Daoy (cell line): Measurements from ENCODE around the gene NCBP2. TPM values are rescaled to one million over a fixed set of nuclear protein-coding genes. Genes with fewer than 3 reads are reported as not detected.
"Not testable (repeated sequence)": the region's sequence is repeated elsewhere in the genome, so short reads cannot be mapped to it uniquely, and the experiment has no call there.

Experiments used
- DNase-seq: peaks from one replicate; pipeline ENCODE4 v3.0.0-alpha.2; 2015; ENCODE audit warnings: low read depth
- total RNA-seq: library from RNA; depleted of rRNA; stranded (reverse); fragments of >200 nt; shearing (Covaris generic); gene quantifications from 2 replicates; pipeline ENCODE4 v1.2.3, GENCODE V29; 2014

NCBP2 gene
- total RNA-seq, 1 experiment from 2014 or later, result 105 TPM

- DNase-seq, result peak; percentile 58
Observed at GRCh38 chr3:196968233-196969133, 26.2 kb upstream of the NCBP2 start, which contains the start of gene PIGZ. Gene PIGZ (minus strand): TSS chr3:196968833. CDS start chr3:196952031, 16,802 bp downstream.

GRCh38 chr3:196967412-196968232, 25.3 kb upstream of the NCBP2 start:
- no peak for DNase-seq

GRCh38 chr3:196966526-196967401, 24.4 kb upstream of the NCBP2 start:
- DNase-seq, result no peak

DNA sequence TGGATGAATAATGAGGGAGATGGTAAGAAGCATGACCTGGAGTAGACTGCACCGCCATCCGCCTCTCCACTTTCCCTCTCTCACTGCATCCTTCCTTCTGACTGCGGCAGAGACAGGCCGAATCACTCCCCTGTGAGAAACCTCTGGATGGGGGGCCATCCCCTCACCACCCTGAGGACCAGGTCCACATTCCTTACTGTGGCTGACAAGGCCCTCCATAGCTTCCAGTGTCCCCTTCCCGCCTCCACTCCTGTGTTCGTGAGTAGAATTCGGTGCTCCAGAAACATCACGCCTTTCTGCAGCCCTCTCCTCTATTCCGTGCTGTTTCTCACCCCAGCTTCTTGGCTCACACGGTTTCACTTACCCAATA, 23.5 kb upstream of the NCBP2 start:
- DNase-seq, result no peak

DNA sequence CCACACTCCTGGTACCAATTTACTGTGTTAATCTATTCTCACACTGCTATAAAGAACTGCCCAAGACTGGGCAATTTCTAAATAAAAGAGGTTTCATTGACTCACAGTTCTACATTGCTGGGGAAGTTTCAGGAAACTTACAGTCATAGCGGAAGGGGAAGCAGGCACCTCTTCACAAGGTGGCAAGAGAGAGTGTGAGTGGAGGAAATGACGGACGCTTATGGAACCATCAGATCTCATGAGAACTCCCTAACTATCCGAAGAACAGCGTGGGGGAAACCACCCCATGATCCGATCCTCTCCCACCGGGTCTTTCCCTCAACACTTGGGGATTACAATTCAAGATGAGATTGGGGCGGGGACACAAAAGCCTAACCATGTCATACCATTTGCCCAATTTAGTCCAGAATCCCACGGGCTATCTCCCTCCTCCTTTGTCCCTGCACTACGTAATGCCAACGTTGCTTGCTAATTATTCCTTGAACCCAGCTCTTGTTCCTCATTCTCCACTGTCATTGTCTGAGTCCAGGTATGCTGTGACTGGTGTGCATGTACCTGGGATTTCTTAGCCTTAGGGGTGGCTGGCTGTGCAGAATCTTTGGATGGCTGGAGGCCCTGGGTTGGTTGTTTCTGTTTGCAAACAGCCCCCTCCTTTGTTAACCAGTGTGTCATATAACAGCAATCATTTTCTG, 22.9 kb upstream of the NCBP2 start:
- no peak for DNase-seq

GRCh38 chr3:196963631-196963953, 21.3 kb upstream of the NCBP2 start:
- no peak for DNase-seq

DNA sequence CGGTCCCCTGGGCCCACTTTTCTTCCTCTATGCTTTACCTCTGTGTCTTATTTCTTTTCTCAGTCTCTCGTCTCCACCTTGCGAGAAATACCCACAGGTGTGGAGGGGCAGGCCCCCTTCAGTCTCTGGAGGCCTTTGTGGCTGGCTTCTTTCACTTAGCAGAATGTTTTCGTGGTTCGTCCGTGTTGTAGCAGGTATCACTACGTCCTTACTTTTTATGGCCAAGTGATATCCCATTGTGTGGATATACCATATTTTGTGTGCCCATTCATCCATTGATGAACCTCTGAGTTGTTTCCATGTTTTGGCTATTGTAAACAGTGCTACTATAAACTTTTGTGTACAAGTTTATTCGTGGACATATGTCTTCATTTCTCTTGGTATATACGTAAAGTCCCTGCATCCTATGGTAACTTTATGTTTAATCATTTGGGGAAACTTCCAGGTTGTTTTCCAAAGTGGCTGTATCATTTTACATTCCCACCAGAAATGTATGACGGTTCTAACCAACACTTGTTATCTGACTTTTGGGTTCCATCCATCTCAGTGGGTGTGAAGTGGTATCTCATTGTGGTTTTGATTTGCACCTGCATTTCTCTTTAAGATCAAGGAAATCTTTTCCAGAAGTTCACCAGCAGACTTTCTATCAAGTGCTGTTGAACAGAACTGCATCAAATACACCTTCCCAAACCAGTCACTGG, 20.8 kb upstream of the NCBP2 start:
- no peak for DNase-seq

DNA sequence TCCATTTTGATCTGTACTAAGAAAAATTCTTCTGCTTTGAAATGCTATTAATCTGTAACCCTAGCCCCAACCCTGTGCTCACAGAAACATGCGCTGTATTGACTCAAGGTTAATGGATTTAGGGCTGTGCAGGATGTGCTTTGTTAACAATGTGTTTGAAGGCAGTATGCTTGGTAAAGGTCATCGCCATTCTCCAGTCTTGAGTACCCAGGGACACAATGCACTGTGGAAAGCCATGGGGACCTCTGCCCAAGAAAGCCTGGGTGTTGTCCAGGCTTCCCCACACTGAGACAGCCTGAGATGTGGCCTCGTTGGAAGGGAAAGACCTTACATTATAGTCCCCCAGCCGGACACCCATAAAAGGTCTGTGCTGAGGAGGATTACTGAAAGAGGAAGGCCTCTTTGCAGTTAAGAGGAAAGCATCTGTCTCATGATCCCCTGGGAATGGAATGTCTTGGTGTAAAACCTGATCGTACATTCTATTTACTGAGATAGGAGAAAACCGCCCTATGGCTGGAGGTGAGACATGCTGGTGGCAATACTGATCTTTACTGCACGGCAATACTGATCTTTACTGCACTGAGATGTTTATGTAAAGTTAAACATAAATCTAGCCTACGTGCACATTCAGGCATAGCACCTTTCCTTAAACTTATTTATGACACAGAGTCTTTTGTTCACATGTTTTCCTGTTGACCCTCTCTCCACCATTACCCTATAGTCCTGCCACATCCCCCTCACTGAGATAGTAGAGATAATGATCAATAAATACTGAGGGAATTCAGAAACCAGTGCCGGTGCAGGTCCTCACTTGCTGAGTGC, 20.0 kb upstream of the NCBP2 start:
- DNase-seq, result no peak

- no peak for DNase-seq
Observed at GRCh38 chr3:196954832-196955231, 12.5 kb upstream of the NCBP2 start.

GRCh38 chr3:196951371-196951770, 9.0 kb upstream of the NCBP2 start:
- no peak for DNase-seq

DNA sequence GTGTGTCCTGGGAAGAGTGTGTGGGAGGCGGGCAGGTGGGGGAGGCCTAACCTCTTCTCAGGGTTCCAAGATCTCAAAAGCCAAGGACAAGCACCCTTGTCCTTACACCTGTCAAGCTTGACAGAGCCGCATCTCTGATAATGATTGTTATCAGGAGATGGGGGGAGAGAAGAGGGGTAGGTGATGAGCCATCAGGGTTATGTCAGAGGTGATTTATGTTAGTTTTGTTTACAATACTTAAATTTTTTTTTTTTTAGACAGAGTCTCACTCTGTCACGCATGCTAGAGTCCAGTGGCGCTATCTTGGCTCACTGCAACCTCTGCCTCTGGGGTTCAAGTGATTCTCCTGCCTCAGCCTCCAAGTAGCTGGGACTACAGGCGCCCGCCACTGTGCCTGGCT, 7.4 kb upstream of the NCBP2 start:
- no peak for DNase-seq

DNA sequence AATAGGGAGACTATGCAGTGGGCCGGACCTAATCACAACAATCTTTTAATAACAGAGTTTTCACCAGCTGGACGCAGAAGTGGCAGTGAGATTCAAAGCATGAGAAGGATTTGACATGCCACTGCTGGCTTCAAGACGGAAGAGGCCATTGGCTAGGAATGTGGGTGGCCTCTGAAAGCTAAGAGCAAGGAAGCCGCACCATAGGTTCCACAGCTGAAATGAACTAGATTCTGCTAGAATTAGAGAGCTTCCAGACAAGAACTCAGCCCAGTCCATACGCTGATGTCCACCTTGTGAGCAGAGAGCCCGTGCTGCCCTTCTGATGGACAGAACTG, 6.9 kb upstream of the NCBP2 start:
- DNase-seq, result no peak

DNA sequence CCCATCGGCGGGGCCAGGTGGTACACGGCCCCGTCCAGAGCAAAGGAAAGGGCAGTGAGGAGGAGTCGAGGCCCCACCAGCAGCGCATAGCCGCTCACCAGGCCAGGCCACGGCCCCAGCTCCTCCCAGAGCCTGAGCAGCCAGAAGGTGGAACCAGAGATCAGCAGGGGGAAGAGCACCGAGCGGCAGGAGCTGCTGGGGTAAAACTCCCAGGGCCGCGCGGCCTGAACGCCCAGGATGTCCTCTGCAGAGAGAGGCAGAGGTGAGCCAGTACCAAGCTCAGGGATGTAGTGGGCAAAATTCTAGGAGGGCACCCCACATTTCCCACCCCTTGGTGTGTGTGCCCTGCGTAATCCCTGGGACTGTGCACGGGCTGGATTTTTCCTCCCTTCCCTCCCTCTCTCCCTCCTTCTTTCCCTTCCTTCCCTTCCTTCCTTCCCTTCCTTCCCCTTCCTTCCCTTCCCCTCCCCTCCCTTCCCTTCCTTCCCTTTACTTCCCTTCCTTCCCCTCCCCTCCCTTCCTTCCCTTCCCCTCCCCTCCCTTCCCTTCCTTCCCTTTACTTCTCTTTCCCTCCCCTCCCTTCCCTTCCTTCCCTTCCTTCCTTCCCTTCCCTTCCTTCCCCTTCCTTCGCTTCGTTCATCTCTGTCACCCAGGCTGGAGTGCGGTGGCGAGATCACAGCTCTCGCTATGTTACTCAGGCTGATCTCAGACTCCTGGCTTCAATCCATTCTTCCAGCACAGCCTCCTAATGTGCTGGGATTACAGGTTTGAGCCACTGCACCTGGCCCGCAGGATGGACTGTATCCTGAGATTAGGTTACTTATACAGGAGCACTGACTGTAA, 6.3 kb upstream of the NCBP2 start:
- no peak for DNase-seq

DNA sequence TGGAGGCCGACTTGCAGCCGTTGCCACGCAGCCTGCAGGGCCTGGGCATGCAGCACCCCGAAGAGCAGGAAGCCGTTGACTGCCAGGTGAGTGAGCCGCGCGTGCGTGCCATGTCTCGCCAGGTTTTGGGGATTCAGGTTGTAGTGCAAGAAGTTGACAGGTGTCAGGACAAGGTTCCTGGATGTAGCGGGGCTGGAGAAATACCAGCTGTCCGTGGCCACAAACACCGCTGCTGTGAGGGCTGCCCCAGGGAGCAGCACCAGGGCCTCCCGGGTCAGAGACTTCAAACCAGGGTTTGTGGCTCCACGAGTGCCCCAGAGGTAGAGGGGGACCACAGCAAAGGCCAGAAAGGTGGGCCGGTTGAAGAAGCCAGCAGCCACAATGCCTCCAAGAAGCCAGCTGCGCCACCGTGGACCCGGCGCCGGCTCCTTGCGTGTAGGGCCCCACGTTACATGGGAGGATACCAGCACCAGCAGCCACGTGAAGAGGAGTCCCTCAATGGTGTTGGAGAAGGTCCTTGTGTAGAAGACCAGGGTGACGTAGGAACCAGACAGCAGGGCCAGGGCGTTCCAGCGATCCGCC, 5.6 kb upstream of the NCBP2 start:
- no peak for DNase-seq

GRCh38 chr3:196947136-196947859, 5.0 kb upstream of the NCBP2 start:
- DNase-seq, result no peak

DNA sequence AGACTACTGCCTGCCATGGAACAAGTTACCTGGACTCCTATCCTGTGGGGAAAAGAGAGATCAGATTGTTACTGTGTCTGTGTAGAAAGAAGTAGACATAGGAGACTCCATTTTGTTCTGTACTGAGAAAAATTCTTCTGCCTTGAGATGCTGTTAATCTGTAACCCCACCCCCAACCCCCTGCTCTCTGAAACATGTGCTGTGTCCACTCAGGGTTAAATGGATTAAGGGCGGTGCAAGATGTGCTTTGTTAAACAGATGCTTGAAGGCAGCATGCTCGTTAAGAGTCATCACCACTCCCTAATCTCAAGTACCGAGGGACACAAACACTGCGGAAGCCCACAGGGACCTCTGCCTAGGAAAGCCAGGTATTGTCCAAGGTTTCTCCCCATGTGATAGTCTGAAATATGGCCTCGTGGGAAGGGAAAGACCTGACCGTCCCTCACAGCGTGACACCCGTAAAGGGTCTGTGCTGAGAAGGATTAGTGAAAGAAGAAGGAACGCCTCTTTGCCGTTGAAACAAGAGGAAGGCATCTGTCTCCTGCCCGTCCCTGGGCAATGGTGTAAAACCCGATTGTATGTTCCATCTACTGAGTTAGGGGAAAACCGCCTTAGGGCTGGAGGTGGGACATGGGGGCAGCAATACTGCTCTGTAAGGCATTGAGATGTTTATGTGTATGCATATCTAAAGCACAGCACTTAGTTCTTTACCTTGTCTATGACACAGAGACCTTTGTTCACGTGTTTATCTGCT, 1.9 kb upstream of the NCBP2 start:
- not testable (repeated sequence) for DNase-seq

GRCh38 chr3:196942915-196943277, 568 bp upstream of the NCBP2 start:
- DNase-seq, result no peak
